ACHN (cell line): ENCODE results near the gene SLC4A8.

Experiments used
- DNase-seq: peaks from one replicate; pipeline ENCODE4 v3.0.0-alpha.2; 2015
- in situ Hi-C: cut with HindIII; loops from 2 replicates; pipeline ENCODE4 v1.10.0; 2017; ENCODE audit warnings: low sequenced_read_pairs, low pct_ligation_motif_present, low pct_unique_long_range_greater_than_20kb

The SLC4A8 gene

DNA sequence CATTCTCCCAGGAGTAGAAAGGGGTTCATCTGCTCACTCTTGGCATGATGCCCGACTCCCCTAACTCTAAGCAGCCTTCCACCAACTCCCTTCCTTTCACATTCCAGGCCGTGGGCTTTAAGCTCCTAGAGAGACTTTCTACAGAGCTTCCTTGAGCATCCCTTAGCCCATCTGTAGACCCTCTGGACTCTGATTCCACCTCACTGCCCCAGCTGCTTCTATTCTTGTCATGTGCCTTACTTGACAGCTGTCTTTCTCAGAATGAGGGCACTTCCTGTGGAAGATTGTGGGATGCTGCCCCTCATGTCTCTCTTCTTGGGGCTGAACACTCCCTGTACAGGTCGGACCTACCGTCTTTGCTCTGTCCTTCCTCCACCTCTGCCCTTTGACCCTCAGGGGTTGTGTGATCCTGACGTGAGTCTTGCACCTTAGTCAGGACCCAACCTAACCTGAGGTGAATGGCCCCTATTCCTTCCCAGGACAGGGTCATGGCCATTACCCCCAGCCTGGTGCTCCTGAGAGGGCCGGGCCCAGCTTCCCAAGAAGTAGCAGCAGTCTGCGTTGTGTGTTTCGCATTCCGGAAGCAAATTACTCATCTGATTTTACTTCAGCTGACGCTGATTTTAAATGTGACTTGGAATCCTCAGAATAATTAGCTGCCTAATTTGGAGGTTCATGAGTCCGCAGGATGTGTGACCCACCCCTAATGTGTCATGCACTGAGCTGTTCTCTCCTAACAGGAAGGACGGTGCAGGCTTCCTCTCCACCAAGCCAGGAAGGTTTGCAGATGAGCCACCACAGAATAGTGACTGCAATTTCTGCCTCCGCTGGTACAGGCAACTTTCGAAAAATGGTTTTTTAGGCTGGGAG lies 30.7 kb upstream of the SLC4A8 start:
- no peak for DNase-seq
- in situ Hi-C loops: no loop called here

- in situ Hi-C loops: no loop called here
- DNase-seq: no peak
Observed at GRCh38 chr12:51395283-51396230, 29.1 kb upstream of the SLC4A8 start.

DNA sequence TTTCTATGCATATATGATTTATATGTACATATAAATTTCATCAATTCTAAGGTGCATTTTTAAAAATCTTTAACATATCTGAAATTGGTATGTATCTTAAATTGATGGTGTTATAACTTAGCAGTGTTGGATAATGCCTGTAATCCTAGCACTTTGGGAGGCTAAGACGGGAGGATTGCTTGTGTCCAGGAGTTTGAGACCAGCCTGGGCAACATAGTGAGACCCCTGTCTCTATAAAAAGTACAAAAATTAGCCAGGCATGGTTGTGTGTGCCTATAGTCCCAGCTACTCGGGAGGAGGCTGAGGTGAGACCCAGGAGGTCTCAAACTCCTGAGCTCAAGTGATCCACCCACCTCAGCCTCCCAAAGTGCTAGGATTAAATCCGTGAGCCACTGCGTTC lies 27.0 kb upstream of the SLC4A8 start:
- DNase-seq: no peak
- in situ Hi-C loops: no loop called here

GRCh38 chr12:51399891-51400290 lies 24.7 kb upstream of the SLC4A8 start:
- in situ Hi-C loops: no loop called here
- DNase-seq: no peak

DNA sequence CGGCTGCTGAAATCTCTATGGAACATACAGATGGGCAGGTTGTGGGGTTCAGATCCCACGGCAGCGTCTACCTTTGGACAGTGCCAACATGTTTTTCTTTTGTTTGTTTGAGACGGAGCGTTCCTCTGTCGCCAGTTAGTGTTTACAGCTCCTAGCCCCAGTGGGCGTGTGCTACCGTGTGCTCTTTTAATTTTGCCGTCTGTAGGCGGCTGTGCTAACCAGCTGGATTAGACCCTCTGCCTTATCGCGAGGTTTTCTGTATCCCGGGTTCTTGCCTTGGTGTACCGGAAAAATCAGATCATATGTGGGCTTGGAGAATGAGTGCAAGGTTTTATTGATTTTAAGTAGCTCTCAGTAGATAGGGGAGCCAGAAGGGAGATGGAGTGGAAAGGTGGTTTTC lies 23.6 kb upstream of the SLC4A8 start:
- in situ Hi-C loops: no loop called here
- no peak for DNase-seq

DNA sequence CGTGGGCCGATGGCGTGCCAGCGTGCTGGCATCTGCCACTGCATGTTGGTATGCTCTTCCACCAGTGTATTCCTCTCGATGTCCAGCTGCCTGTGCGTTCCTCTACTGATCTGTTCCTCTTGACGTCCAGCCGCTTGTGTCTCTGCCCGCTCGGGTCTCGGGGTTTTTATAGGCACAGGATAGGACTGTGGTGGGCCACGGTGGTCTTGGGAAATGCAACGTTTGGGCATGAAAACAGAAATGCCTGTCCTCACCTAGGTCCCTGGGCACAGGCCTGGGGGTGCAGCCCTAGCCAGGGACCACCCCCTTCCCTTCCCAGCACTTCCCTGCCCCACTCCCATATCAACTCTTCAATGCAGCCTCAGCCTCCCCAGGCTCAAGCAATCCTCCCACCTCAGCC lies 23.1 kb upstream of the SLC4A8 start:
- DNase-seq: no peak
- in situ Hi-C loops: no loop called here

GRCh38 chr12:51401900-51402299 lies 22.7 kb upstream of the SLC4A8 start:
- DNase-seq: no peak
- in situ Hi-C loops: no loop called here

DNA sequence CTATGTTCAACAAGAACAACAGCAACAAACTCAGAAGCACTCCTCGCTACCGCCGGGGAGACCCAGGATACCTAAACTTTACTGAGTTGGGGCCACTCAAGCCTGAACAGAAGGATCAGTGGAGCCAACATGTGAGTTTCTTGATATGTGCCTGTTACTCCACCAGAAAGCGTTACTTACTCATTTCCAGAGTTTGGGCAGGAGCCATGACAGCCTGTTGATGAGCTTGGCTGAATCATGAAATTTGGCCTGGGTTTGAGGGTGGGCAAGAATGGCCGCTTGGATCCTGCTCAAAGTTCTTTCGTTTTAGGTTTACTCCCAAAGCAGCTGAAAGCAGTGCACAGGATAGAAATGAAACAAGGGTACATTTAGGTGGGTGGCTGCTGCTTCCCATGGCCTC lies 21.5 kb upstream of the SLC4A8 start:
- no peak for DNase-seq
- in situ Hi-C loops: no loop called here

GRCh38 chr12:51403681-51404136 lies 20.9 kb upstream of the SLC4A8 start:
- DNase-seq: no peak
- in situ Hi-C loops: no loop called here

DNA sequence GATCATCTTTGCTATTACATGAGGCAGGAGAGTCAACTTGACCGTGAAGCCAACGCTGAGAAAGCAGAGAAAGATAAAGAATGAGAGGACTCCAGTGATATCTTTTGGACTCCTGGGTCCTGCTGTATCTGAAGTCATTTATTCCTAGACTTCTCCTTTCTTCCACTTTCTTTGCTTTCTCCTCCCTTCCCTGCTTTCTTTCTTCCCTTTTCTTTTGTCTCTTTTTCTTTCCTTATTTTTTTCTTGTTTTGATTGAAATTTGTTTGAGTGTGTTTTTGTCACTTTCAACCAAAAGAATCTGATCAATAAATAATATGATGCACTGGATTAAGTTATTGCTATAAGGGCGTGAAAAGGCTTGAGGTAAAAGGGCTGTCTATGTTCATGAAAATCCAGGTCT lies 20.0 kb upstream of the SLC4A8 start:
- DNase-seq: no peak
- in situ Hi-C loops: no loop called here

DNA sequence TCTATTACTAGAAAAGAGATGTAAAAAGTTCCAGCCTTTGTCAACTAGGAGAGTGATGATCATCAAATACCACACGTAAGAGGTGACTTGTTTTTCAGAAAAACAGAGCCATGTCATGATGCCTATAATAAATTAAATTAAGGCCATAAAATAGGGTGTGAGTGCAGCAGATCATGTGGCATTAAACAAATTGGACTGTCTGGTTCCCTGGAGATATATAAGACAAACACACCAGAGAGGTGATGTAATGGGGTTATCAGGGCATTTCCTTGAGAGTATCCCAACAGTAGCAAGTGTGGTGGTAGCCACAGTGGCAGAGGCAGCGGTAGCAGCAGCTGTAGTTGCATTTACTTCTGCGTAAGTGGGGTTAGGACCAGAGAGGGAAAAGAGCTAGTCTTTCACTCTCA lies 18.8 kb upstream of the SLC4A8 start:
- in situ Hi-C loops: no loop called here
- DNase-seq: no peak

GRCh38 chr12:51406290-51406689 lies 18.3 kb upstream of the SLC4A8 start:
- no peak for DNase-seq
- in situ Hi-C loops: no loop called here

GRCh38 chr12:51406859-51407258 lies 17.8 kb upstream of the SLC4A8 start:
- no peak for DNase-seq
- in situ Hi-C loops: no loop called here

DNA sequence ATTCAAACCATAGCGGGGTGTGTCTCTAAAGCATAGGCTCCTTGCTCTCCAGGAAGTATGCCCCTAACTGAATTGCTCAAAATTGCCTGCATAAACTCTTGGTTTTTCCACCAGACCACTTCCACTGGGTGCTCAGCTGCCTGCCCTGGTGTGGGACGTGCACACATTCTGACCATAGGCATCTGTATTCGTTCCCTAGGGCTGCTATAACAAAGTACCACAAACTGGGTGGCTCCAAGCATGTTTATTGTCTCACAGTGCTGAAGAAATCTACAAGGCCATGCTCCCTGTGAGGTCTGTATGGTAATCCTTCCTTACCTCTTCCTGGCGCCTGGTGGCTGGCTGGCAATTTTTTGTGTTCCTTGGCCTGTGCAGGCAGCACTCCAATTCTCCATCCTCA lies 17.0 kb upstream of the SLC4A8 start:
- no peak for DNase-seq
- in situ Hi-C loops: no loop called here

DNA sequence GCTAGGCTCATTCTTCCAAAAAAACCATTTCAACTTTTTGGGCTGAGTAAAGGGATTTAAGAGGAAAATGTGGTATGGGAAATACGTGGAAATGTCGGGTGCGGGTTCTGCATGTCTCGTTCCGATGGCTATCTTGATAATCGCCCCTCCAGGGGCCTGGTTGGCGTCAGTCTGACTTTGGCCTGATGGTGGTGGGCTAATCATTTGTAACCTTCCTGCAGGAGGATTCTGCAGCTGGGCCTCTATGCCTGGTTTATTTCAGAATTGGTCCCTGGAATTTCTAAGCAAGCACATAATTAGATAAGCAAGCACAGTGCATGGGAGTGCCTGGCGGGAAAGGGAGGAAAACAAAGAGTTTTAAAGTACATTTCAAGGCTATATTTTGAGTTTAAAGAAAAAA lies 14.8 kb upstream of the SLC4A8 start:
- in situ Hi-C loops: no loop called here
- DNase-seq: no peak

DNA sequence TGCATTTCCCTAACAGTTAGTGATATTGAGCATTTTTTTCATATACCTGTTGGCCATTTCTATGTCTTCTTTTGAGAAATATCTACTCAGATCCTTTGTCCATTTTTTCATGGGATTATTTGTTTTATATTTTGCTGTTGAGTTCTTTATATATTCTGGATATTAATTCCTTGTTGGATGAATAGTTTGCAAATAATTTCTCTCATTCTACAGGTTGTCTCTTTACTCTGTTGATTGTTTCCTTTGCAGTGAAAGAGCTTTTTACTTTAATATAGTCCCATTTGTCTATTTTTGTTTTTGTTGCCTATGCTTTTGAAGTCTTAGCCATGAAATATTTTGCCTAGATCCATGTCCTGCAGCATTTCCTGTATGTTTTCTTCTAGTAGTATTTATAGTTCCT lies 11.5 kb upstream of the SLC4A8 start:
- DNase-seq: no peak
- in situ Hi-C loops: no loop called here

DNA sequence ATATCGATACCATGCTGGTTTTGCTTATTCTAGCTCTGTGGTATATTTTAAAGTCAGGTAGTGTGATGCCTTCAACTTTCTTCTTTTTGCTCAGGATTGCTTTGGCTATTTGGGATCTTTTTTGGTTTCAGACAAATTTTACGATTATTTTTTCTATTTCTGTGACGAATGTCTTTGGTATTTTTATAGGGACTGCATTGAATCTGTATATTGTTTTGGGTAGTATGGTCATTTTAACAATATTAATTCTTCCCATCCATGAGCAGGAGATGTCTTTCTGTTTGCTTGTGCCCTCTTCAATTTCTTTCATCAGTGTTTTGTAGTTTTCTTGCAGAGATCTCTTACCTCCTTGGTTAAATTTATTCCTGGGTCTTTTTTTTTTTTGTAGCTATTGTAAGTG lies 10.8 kb upstream of the SLC4A8 start:
- in situ Hi-C loops: no loop called here
- DNase-seq: no peak

GRCh38 chr12:51415931-51416330 lies 8.7 kb upstream of the SLC4A8 start:
- in situ Hi-C loops: no loop called here
- no peak for DNase-seq

GRCh38 chr12:51417826-51418225 lies 6.8 kb upstream of the SLC4A8 start:
- in situ Hi-C loops: no loop called here
- no peak for DNase-seq
